Activated T-cell treated with anti-CD3 and anti-CD28 coated beads, Interleukin-2, amount 50 U/mL, for 24 hours (primary cell): Measurements from ENCODE around the gene DPP10.

Experiments
- DNase-seq: peaks from one replicate; pipeline ENCODE4 v3.0.0-alpha.2; 2020
- H3K27ac Mint-ChIP-seq: 2 replicates; pipeline ENCODE4 v1.8.0; 2020; ENCODE audit warnings: mild to moderate bottlenecking, mixed read lengths
- H3K27me3 Mint-ChIP-seq: 2 replicates; pipeline ENCODE4 v1.8.0; 2020; ENCODE audit warnings: mixed read lengths
- H3K36me3 Mint-ChIP-seq: 2 replicates; pipeline ENCODE4 v1.8.0; 2020; ENCODE audit warnings: low read depth, mixed read lengths
- H3K4me1 Mint-ChIP-seq: 2 replicates; pipeline ENCODE4 v1.8.0; 2020; ENCODE audit warnings: low read depth, mixed read lengths
- H3K4me3 Mint-ChIP-seq: 2 replicates; pipeline ENCODE4 v1.8.0; 2020; ENCODE audit warnings: mild to moderate bottlenecking, moderate library complexity, mixed read lengths
- H3K9me3 Mint-ChIP-seq: 2 replicates; pipeline ENCODE4 v1.8.0; 2020; ENCODE audit warnings: mixed read lengths

The DPP10 gene

GRCh38 chr2:115584507-115584906, 1142.1 kb downstream of the DPP10 start:
- Mint-ChIP-seq H3K4me3 (no peak overlapping the region), H3K4me1 (no peaks in the 10 kb centered on the region), H3K27ac (no peak overlapping the region), H3K27me3 (no peaks in the 10 kb centered on the region), H3K9me3 (peaks cover 26% of the 10 kb centered on the region), H3K36me3 (no peaks in the 10 kb centered on the region)
- DNase-seq, result no peak

DNA sequence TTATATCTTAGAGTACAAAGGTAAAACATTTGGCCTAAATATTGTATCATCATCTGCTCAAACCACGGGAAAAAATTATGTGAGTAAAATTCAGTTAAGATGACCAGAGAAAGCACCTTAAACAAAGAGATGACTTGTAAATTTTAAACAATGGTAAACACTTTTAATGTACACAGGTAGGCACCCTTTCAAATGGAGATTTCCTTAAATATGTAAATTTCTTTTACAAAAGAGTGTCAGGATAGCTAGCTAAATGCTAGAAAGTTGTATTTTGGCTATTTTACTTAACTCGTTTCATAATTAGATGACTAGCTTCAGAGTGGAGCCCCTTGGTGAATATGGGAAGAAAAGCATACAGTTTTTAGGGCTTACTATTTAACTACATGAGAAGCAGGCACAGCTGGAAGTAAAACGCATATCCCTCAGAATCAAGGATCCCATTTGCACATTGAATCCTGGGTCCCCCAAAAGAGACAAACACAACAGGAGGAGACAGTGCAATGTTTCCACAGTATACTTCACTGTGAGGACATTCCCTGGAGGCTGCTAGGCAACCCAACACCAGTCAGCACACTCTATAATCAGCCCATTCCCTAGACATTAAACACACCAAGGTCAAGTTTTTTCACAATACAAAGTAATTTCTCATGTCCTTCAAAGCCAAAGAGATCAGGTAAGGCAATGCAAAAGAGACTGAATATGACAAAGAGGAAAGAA, 1154.4 kb downstream of the DPP10 start:
- H3K4me3 Mint-ChIP-seq, result no peak overlapping the region
- H3K4me1 Mint-ChIP-seq, result no peaks in the 10 kb centered on the region
- H3K27ac Mint-ChIP-seq, result no peak overlapping the region
- DNase-seq, result no peak
- no peaks in the 10 kb centered on the region for H3K36me3 Mint-ChIP-seq
- H3K27me3 Mint-ChIP-seq, result no peaks in the 10 kb centered on the region
- peaks cover 31% of the 10 kb centered on the region for H3K9me3 Mint-ChIP-seq

- Mint-ChIP-seq H3K27ac (no peak overlapping the region), H3K4me1 (no peaks in the 10 kb centered on the region), H3K4me3 (no peak overlapping the region), H3K9me3 (peaks cover 14% of the 10 kb centered on the region), H3K27me3 (no peaks in the 10 kb centered on the region), H3K36me3 (no peaks in the 10 kb centered on the region)
- DNase-seq, result no peak
These were observed 1160.8 kb downstream of the DPP10 start for GRCh38 chr2:115603285-115603684.

- Mint-ChIP-seq H3K4me1 (no peaks in the 10 kb centered on the region), H3K36me3 (no peaks in the 10 kb centered on the region), H3K4me3 (no peak overlapping the region), H3K9me3 (peaks cover 13% of the 10 kb centered on the region), H3K27me3 (no peaks in the 10 kb centered on the region), H3K27ac (no peak overlapping the region)
- DNase-seq, result no peak
These were observed 1163.9 kb downstream of the DPP10 start for GRCh38 chr2:115606350-115606749.

GRCh38 chr2:115609978-115610377, 1167.5 kb downstream of the DPP10 start:
- DNase-seq, result no peak
- Mint-ChIP-seq H3K27me3 (no peaks in the 10 kb centered on the region), H3K4me1 (no peaks in the 10 kb centered on the region), H3K36me3 (no peaks in the 10 kb centered on the region), H3K4me3 (no peak overlapping the region), H3K27ac (no peak overlapping the region), H3K9me3 (peaks cover 27% of the 10 kb centered on the region)

- Mint-ChIP-seq H3K27ac (no peak overlapping the region), H3K36me3 (no peaks in the 10 kb centered on the region), H3K27me3 (no peaks in the 10 kb centered on the region), H3K9me3 (peaks cover 26% of the 10 kb centered on the region), H3K4me3 (no peak overlapping the region), H3K4me1 (no peaks in the 10 kb centered on the region)
- DNase-seq, result no peak
These were observed 1168.4 kb downstream of the DPP10 start for GRCh38 chr2:115610888-115611287.

DNA sequence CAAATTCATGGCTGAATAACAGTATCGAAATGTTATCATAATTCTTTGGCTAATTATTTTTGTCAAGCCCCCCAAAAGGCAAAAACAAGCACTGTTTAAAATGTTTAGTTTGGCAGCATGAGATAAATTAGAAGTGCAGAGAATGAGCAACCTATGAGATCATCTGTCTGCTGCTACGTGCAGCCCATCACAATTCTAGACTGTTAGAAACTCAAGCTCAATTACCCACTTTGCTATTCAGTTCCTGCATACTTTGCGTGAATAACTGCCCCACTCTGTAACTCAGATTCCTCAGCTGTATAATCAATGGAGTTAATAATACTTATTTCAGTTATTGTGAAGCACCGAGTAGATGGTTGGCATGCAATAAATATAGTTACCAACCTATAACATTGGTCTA, 1181.9 kb downstream of the DPP10 start:
- no peaks in the 10 kb centered on the region for H3K36me3 Mint-ChIP-seq
- no peaks in the 10 kb centered on the region for H3K27me3 Mint-ChIP-seq
- H3K4me1 Mint-ChIP-seq, result no peaks in the 10 kb centered on the region
- no peak for DNase-seq
- H3K4me3 Mint-ChIP-seq, result no peak overlapping the region
- H3K9me3 Mint-ChIP-seq, result peaks cover 17% of the 10 kb centered on the region
- no peak overlapping the region for H3K27ac Mint-ChIP-seq

DNA sequence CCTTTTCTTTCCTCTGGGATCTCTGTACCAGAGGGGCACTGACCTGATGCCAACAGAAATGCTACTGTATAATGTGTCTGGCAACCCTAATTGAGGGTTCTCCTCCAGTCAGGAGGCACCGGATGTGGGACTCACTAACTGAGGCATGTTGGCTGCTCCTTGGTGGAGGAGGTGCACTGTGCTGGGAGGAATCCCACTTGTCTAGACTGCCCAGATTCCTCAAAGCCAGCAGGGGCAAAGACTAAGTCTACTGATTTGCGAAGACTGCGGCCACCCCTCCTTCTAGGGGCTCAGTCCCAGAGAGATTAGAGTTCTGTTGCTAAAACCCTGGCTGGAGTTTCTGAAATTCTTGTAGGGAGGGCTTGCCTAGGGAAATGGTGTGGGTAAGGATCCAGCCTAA, 1192.1 kb downstream of the DPP10 start:
- Mint-ChIP-seq H3K9me3 (peaks cover 24% of the 10 kb centered on the region), H3K27me3 (no peaks in the 10 kb centered on the region), H3K27ac (no peak overlapping the region), H3K4me1 (no peaks in the 10 kb centered on the region), H3K4me3 (no peak overlapping the region), H3K36me3 (no peaks in the 10 kb centered on the region)
- no peak for DNase-seq

DNA sequence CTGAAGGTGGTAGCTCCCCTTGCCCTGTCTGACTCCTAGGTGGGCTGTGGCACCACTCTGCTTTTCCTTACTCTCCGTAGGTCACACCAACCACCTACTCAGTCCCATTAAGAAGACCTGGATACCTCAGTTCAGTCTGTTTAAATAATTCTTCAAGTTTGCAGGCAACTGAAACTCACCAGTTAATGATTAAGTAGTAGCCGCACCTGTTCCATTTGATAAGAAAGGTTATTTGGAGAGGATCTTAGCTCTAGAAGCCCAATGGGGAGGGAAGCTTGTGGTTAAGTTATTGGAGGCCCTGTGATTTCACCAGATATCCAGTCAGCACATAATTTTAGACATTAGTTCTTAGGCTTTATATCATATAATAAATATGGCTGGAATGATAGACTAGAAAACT, 1193.0 kb downstream of the DPP10 start:
- H3K27me3 Mint-ChIP-seq, result no peaks in the 10 kb centered on the region
- no peak overlapping the region for H3K27ac Mint-ChIP-seq
- peaks cover 17% of the 10 kb centered on the region for H3K9me3 Mint-ChIP-seq
- H3K36me3 Mint-ChIP-seq, result no peaks in the 10 kb centered on the region
- H3K4me1 Mint-ChIP-seq, result no peaks in the 10 kb centered on the region
- DNase-seq, result no peak
- H3K4me3 Mint-ChIP-seq, result no peak overlapping the region

- no peaks in the 10 kb centered on the region for H3K4me1 Mint-ChIP-seq
- peaks cover 22% of the 10 kb centered on the region for H3K9me3 Mint-ChIP-seq
- no peak overlapping the region for H3K27ac Mint-ChIP-seq
- no peak overlapping the region for H3K4me3 Mint-ChIP-seq
- no peak for DNase-seq
- no peaks in the 10 kb centered on the region for H3K36me3 Mint-ChIP-seq
- H3K27me3 Mint-ChIP-seq, result no peaks in the 10 kb centered on the region
These were observed 1207.3 kb downstream of the DPP10 start for GRCh38 chr2:115649731-115650130.

- Mint-ChIP-seq H3K4me3 (no peak overlapping the region), H3K27ac (no peak overlapping the region), H3K9me3 (peaks cover 15% of the 10 kb centered on the region), H3K36me3 (no peaks in the 10 kb centered on the region), H3K4me1 (no peaks in the 10 kb centered on the region), H3K27me3 (no peaks in the 10 kb centered on the region)
- DNase-seq, result no peak
These were observed 1208.4 kb downstream of the DPP10 start for GRCh38 chr2:115650827-115651226.

DNA sequence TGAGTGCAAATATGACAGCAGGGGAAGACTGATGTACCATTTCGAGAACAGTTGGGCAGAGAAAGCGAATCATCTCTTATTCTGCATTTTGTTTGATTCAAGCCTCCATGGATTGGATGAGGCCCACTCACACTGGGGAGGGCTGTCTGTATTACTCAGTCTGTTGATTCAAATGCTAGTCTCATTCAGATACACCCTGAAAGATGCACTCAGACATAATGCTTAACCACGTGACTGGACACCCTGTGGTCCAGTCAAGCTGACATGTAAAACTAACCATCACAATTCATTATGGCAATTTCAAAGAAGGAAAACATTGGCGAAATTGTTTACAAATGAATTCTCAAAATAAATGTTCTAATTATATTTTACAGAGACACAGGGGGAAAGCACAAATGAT, 1210.2 kb downstream of the DPP10 start:
- no peaks in the 10 kb centered on the region for H3K4me1 Mint-ChIP-seq
- no peak overlapping the region for H3K4me3 Mint-ChIP-seq
- H3K27me3 Mint-ChIP-seq, result no peaks in the 10 kb centered on the region

DNA sequence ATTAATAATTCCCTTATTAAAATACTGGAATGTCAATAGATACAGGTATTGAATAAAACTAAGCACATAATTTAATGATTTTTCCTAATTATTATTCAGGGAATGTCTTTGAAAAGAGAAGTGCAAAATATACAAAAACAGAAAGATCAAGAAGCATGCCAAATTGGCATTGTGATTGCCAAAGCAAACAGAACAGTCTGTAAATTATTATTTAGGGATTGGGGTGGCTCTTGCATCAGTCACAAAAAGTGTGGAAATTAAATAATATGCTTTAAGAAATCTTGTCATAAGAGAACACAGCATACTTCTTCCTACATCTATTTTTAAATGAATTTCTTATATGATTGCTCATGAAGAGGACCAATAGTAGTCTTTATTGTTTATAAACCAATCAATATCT, 1211.9 kb downstream of the DPP10 start:
- Mint-ChIP-seq H3K27ac (no peak overlapping the region), H3K27me3 (no peaks in the 10 kb centered on the region), H3K36me3 (no peaks in the 10 kb centered on the region), H3K9me3 (peaks cover 14% of the 10 kb centered on the region), H3K4me1 (no peaks in the 10 kb centered on the region), H3K4me3 (no peak overlapping the region)
- no peak for DNase-seq

More for the DNA sequence above, 1210.2 kb downstream of the DPP10 start:
- H3K27ac Mint-ChIP-seq, result no peak overlapping the region
- H3K9me3 Mint-ChIP-seq, result peaks cover 14% of the 10 kb centered on the region
- DNase-seq, result no peak
- no peaks in the 10 kb centered on the region for H3K36me3 Mint-ChIP-seq

DNA sequence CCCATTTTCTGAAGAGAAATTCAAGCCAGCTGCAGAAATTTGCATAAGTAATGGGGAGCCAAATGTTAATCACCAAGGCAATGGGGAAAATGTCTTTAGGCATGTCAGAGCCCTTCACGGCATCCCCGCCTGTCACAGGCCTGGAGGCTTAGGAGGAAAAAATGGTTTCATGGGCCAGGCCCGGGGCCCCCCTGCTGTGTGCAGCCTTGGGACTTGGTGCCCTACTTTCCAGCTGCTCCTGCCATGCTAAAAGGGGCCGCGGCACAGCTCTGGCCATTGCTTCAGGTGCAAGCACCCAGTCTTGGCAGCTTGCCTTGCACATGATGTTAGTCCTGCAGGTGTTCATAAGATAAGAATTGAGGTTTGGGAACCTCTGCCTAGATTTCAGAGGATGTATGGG, 1235.7 kb downstream of the DPP10 start:
- no peaks in the 10 kb centered on the region for H3K4me1 Mint-ChIP-seq
- H3K4me3 Mint-ChIP-seq, result no peak overlapping the region
- DNase-seq, result no peak
- H3K36me3 Mint-ChIP-seq, result no peaks in the 10 kb centered on the region
- H3K27me3 Mint-ChIP-seq, result no peaks in the 10 kb centered on the region
- H3K27ac Mint-ChIP-seq, result no peak overlapping the region
- peaks cover 34% of the 10 kb centered on the region for H3K9me3 Mint-ChIP-seq

DNA sequence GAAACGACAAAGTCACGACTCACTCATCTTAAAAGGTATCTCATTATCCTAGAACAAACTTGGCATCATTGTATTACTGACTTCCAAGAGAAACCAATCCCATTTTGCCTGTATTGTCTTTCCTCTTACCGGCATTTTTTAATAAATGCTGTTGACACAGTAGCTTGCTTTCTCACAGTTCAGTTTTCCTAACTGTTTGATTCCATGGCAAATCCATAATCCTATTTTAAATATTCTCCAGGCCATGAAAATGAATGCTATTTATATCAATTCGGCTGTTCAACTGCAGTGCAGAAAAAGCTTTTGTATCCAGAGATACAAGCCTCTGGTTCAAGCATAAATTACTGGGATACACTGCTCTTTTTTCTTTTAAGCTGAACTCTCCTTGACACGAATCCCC, 1241.9 kb downstream of the DPP10 start:
- DNase-seq, result no peak
- Mint-ChIP-seq H3K27ac (no peak overlapping the region), H3K27me3 (no peaks in the 10 kb centered on the region), H3K36me3 (no peaks in the 10 kb centered on the region), H3K4me3 (no peak overlapping the region), H3K4me1 (no peaks in the 10 kb centered on the region), H3K9me3 (peaks cover 29% of the 10 kb centered on the region)

GRCh38 chr2:115691409-115691808, 1249.0 kb downstream of the DPP10 start:
- no peaks in the 10 kb centered on the region for H3K27me3 Mint-ChIP-seq
- no peaks in the 10 kb centered on the region for H3K36me3 Mint-ChIP-seq
- H3K4me3 Mint-ChIP-seq, result no peak overlapping the region
- no peaks in the 10 kb centered on the region for H3K4me1 Mint-ChIP-seq
- H3K9me3 Mint-ChIP-seq, result peaks cover 23% of the 10 kb centered on the region
- no peak for DNase-seq
- no peak overlapping the region for H3K27ac Mint-ChIP-seq
